ENCODE data around the gene TTC14. TPM values are rescaled to one million over a fixed set of nuclear protein-coding genes. Genes with fewer than 3 reads are reported as not detected.

TTC14 gene
- total and polyA plus RNA-seq, 2 of the 8 experiments (the other 6 are each of a cell fraction or from before 2014, with no cell fraction given) = 10.2 to 22.3 TPM

- TF ChIP-seq SAP30 (IDR thresholded peaks at IDR 0.05; ENCODE audit: insufficient read depth, insufficient replicate concordance, low read length) = no peak
- no peak for TF ChIP-seq SP4 (IDR thresholded peaks at IDR 0.05; ENCODE audit: low read length)
- TF ChIP-seq ATF2 (IDR thresholded peaks at IDR 0.05; ENCODE audit: low read length) = no peak
These were observed 39.0 kb downstream of the TTC14 start (continued) for GRCh38 chr3:180640987-180641386.
